Endometrial microvascular endothelial cells (primary cell): ENCODE results near the gene MSRB3. TPM values are rescaled to one million over a fixed set of nuclear protein-coding genes. Genes with fewer than 3 reads are reported as not detected.

Experiments
- in situ Hi-C: cut with HindIII; loops from 2 replicates; pipeline ENCODE4 v1.10.0; 2017; ENCODE audit warnings: low sequenced_read_pairs, low pct_unique_long_range_greater_than_20kb; ENCODE audit errors: inconsistent ontology term
- total RNA-seq: library from RNA; depleted of rRNA; stranded (reverse); fragments of >200 nt; gene quantifications from one replicate; pipeline ENCODE4 v1.2.3, GENCODE V29; 2015; ENCODE audit errors: inconsistent ontology term

MSRB3 gene
- total RNA-seq, 1 donor from 2014 or later = 47.6 TPM

DNA sequence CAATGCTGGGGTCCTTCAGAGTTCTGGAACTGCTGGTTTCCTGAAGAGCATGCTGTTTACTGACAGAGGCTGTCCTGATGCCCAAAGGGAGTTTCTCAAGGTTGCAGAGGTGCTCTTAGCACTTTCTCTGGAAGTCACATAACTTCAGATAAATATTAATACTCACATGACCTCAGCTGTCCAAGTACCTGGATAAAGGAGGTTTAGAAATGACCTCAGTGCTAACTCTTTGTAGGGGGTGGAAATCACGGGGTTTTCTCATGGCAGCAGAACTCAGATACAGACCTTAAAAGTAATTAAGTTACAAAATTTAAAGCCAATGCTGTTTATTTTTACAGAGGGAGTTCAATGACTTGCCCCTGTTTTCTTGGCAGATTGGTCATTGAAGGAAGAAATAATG is 225.9 kb downstream of the MSRB3 start:
- in situ Hi-C loops = no loop called here

DNA sequence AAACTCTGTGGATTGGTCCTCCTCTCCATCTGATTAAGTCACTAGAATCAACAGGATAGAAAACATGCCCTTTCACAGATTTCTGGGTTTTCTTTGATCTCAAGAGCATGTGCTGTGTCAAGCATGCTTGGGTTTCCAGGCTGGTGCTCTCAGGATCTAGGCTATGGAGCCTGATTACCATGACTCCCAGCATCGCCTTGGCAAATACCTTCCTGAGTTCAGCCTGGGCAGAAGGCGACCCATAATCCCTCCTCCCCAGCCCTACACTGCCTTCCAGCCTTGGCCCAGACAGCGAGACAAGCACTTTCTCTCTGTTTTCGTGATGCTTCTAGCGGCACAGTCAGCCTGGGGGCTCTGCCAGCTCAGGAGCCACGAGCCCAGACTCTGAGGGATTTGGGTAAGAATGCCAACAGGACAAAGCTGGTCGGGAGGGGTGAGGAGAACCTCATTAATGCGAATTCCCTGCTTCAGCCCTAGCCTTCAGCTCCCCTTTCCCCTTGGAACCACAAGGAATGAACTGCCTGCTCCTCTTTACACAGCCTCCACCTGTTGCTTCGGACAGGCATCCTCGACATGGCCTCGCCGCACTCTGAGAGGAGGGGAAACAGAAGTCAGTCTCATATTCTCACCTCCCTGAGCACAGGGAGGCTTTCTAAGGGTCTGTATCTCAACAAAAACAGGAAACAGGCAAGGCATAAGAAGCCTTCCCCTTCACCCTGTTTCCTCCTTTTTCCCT is 227.1 kb downstream of the MSRB3 start:
- in situ Hi-C loops = no loop called here

DNA sequence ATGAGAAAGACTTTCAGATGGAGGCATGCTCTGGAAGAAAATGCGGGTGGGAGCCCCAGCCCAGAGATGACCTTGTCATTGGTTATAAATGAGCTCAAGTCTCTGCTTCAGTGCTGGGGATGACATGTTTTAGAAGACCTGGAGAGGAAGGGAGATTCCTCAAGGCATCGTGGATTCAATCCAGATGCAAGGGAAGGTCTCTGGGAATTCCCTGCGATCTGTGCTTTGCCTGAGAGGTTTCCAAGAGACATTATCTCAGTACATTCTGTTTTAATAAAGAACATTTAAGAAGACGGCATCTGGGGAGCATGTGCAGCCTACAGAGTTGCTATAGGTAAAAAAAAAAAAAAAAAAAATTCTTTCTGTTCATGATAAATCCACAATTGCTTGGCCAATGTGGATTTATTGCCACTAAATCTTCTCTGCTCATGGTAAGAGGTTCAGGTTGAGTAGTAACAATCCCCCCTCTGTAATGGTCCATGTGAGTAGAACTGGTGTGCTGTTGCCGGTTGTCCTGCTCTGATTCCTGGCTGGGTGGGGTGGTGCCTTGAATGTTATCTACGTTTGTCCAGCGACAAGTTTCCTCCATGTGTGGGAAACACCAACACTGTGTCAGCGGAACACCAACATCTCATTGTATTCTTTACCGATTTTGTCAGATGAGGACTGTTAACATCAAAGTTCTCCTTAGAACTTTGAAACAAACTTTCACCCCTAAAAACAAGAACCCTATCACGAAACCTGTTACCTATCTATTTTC is 230.0 kb downstream of the MSRB3 start:
- in situ Hi-C loops = no loop called here

DNA sequence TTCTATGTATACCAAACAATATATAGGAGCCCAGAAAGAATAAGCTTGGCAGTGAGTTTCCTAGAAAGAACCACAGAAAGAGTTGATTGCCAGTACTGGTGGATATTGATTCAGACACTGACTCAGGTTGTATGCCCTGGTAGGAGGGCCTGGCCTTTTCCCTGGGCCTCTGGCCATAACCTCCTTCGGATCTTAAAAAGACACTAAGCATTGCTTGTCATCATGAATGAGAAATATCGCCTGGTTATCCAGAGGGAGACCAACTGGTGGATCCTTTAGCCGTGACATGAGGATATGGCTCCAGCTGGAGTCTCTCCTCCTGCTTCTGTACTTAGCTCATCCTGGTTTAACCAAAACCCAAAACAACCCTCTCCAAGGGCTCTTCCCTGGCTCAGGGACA is 231.5 kb downstream of the MSRB3 start:
- in situ Hi-C loops = no loop called here

DNA sequence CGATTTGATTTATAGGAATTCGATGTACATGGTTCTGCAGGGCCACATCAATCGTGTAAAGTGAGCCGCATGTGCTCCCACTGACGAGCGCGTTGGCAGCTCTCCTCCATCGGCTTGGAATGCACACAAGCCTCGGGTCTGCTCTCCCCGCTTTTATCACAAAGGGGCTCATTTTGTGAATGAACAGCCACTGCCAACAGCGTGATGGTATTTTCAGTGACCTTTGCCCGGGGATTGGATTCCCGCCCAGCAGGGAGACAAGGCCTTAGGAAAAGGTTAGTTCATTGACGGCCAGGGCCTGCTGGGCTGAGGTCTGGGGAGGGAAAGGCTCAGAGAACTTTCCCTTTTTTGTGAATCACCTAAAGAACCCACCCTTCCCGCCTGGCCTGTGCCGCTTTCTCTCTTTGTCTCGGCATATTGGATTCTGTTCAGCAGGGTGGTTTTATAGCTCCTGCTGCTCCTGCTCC is 232.1 kb downstream of the MSRB3 start:
- in situ Hi-C loops = no loop called here

DNA sequence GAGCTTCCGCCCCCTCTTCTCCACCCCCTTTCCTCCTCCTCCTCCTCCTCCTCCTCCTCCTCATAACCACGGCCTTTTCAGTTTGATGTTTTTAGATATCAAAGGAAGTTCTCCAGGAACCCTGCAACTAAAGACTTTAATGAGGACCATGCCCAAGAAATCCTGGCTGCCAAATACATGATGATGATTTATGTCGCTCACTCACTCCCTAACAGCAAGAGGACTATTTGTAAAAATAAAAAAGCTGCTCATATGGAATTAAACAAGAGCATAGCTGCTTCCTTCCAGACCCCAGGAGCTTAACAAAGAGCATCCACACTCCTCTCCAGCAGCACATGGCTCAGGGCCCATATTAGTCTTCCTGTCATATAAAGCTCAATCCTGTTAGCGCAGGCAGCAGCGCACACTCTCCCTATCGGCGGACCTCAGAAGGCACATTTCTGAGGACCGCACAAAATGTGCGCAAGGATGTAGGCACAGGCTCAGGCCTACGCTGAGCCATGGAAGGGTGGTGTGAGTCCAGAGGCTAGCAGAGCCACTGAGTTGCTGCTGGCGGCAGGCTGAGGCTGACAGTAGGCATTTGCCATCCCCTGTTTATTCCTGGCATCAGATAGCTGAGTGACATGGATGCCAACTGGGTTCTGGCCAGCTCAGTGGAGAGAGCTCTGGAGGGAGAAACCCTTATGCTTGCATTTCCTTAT is 232.8 kb downstream of the MSRB3 start:
- in situ Hi-C loops = no loop called here

DNA sequence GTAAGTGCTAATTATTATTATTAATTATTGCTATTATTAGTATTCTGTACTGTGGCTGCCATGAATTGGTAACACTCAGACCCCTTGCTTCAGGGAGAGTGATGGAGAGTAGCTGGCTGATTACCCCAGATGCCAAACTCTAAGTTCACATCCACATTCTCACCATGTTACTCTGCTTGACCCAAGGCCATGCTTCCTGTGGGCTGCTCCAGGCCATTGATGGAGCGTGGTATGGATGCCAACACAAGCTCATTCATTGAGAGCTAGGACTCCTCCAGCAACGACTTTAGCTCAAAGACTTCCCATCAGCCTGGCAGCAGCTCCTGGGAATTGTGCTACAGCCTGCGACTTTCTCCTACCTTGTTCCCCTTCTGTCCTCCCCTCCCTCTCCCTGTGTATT is 233.4 kb downstream of the MSRB3 start:
- in situ Hi-C loops = no loop called here

Other genes starting within 250 kb of the MSRB3 start
- not detected for gene WIF1, start 157.4 kb upstream of the MSRB3 start, total RNA-seq
- gene LEMD3, start 109.1 kb upstream of the MSRB3 start, total RNA-seq = 17.1 TPM